GM23338 (cell line): ENCODE data around the gene TMPRSS13. TPM values are rescaled to one million over a fixed set of nuclear protein-coding genes. Genes with fewer than 3 reads are reported as not detected.
"Not testable (repeated sequence)": the region's sequence is repeated elsewhere in the genome, so short reads cannot be mapped to it uniquely, and the experiment has no call there.

ENCODE experiments used
- ATAC-seq: fragments of 200-7000 bp; cut with Tn5 transposase; 3 replicates; pipeline ENCODE4 v1.9.1; 2020
- DNase-seq: peaks from one replicate; pipeline ENCODE4 v3.0.0-alpha.2; 2015; ENCODE audit warnings: low spot score
- H2AFZ ChIP-seq: fragments of 200-600 bp; sonication (generic); 2 replicates; pipeline ENCODE4 v1.8.0; 2016; ENCODE audit warnings: antibody characterized with exemption, mild to moderate bottlenecking, moderate library complexity
- H3F3A ChIP-seq: fragments of 200-600 bp; sonication (generic); replicated peaks from 2 replicates; pipeline ENCODE4 v1.8.0; 2017; ENCODE audit warnings: antibody characterized with exemption, mixed run types, low read depth
- H3K27ac ChIP-seq: fragments of 200-600 bp; sonication (generic); 2 replicates; pipeline ENCODE4 v1.6.1; 2016; ENCODE audit warnings: low read depth
- H3K27me3 ChIP-seq: fragments of 200-600 bp; sonication (generic); 2 replicates; pipeline ENCODE4 v1.8.0; 2016; ENCODE audit warnings: mild to moderate bottlenecking, mixed run types, moderate library complexity; ENCODE audit not compliant: insufficient read depth
- H3K36me3 ChIP-seq: fragments of 200-600 bp; sonication (generic); 2 replicates; pipeline ENCODE4 v1.8.0; 2016; ENCODE audit warnings: mild to moderate bottlenecking; ENCODE audit not compliant: insufficient read depth
- H3K4me1 ChIP-seq: fragments of 200-600 bp; sonication (generic); 2 replicates; pipeline ENCODE4 v1.8.0; 2016; ENCODE audit warnings: mild to moderate bottlenecking, moderate library complexity; ENCODE audit not compliant: insufficient read depth
- H3K4me2 ChIP-seq: fragments of 200-600 bp; sonication (generic); 2 replicates; pipeline ENCODE4 v1.7.1; 2017; ENCODE audit warnings: mixed run types
- H3K4me3 ChIP-seq: fragments of 200-600 bp; sonication (generic); 2 replicates; pipeline ENCODE4 v1.6.1; 2016; ENCODE audit warnings: mixed run types
- H3K79me2 ChIP-seq: fragments of 200-600 bp; sonication (generic); replicated peaks from 2 replicates; pipeline ENCODE4 v1.8.0; 2017; ENCODE audit warnings: mild to moderate bottlenecking; ENCODE audit not compliant: insufficient read depth
- H3K9me2 ChIP-seq: fragments of 200-600 bp; sonication (generic); 2 replicates; pipeline ENCODE4 v1.8.0; 2017; ENCODE audit not compliant: insufficient read depth
- H4K20me1 ChIP-seq: fragments of 200-600 bp; sonication (generic); replicated peaks from 2 replicates; pipeline ENCODE4 v1.8.0; 2017; ENCODE audit warnings: mild to moderate bottlenecking; ENCODE audit not compliant: insufficient read depth
- H3K27ac Mint-ChIP-seq: 2 replicates; pipeline ENCODE4 v1.8.0; 2020; ENCODE audit warnings: inconsistent platforms, mild to moderate bottlenecking, moderate library complexity, mixed read lengths
- H3K27me3 Mint-ChIP-seq: 3 replicates; pipeline ENCODE4 v1.8.0; 2022; ENCODE audit warnings: low read depth, mild to moderate bottlenecking, moderate library complexity, mixed read lengths, inconsistent platforms; ENCODE audit not compliant: insufficient read depth, poor library complexity
- H3K36me3 Mint-ChIP-seq: 3 replicates; pipeline ENCODE4 v1.8.0; 2021; ENCODE audit warnings: low read depth, mild to moderate bottlenecking, inconsistent platforms, moderate library complexity, mixed read lengths
- H3K4me1 Mint-ChIP-seq: 3 replicates; pipeline ENCODE4 v1.8.0; 2020; ENCODE audit warnings: mild to moderate bottlenecking, inconsistent platforms, mixed read lengths
- H3K4me3 Mint-ChIP-seq: 3 replicates; pipeline ENCODE4 v1.8.0; 2021; ENCODE audit warnings: moderate library complexity, mild to moderate bottlenecking, inconsistent platforms, mixed read lengths
- H3K9me3 Mint-ChIP-seq: 3 replicates; pipeline ENCODE4 v1.8.0; 2020; ENCODE audit warnings: moderate library complexity, mild to moderate bottlenecking, inconsistent platforms, mixed read lengths
- CREB1 ChIP-seq: fragments of 250-450 bp; sonication (Bioruptor Pico); IDR thresholded peaks from 2 replicates; pipeline ENCODE4 v1.5.0; 2020; ENCODE audit warnings: low read depth, mild to moderate bottlenecking, moderate library complexity
- CTCF ChIP-seq, 2 experiments: fragments of 200-600 bp in 1 of 2; sonication (generic) in 1 of 2; conservative IDR thresholded peaks; 2 replicates each; pipeline versions ENCODE4 v1.5.1 to v1.6.1; 2016 to 2017; ENCODE audit warnings: antibody characterized with exemption in 2 of 2, low read depth in 2 of 2, mild to moderate bottlenecking in 2 of 2, moderate library complexity in 1 of 2
- ETS1 ChIP-seq: IDR thresholded peaks from 2 replicates; pipeline ENCODE4 v1.6.1; 2016; ENCODE audit warnings: antibody characterized with exemption
- EZH2 ChIP-seq: fragments of 200-600 bp; sonication (generic); IDR thresholded peaks from one replicate; pipeline ENCODE4 v1.8.0; 2017; ENCODE audit warnings: antibody characterized with exemption, mild to moderate bottlenecking, low read depth; ENCODE audit not compliant: unreplicated experiment
- EZH2phosphoT487 ChIP-seq: fragments of 200-600 bp; sonication (generic); IDR thresholded peaks from one replicate; pipeline ENCODE4 v1.8.1; 2018; ENCODE audit warnings: antibody characterized with exemption; ENCODE audit not compliant: unreplicated experiment
- JUNB ChIP-seq: IDR thresholded peaks from one replicate; pipeline ENCODE4 v1.6.1; 2016; ENCODE audit warnings: antibody characterized with exemption; ENCODE audit not compliant: unreplicated experiment
- NANOG ChIP-seq: IDR thresholded peaks from 2 replicates; pipeline ENCODE4 v1.6.1; 2016; ENCODE audit warnings: antibody characterized with exemption, borderline replicate concordance
- POLR2AphosphoS5 ChIP-seq: IDR thresholded peaks from 2 replicates; pipeline ENCODE4 v1.6.1; 2016; ENCODE audit warnings: antibody characterized with exemption, low read depth
- REST ChIP-seq: IDR thresholded peaks from one replicate; pipeline ENCODE4 v1.6.1; 2018; ENCODE audit warnings: antibody characterized with exemption; ENCODE audit not compliant: unreplicated experiment
- ZNF114 ChIP-seq: fragments of 250-450 bp; sonication (Bioruptor Pico); IDR thresholded peaks from 2 replicates; pipeline ENCODE4 v1.5.0; 2020; ENCODE audit warnings: mild to moderate bottlenecking, moderate library complexity
- polyA plus RNA-seq: library from polyadenylated mRNA; unstranded; fragments of >200 nt; fragmentation: Nextera tagmentation; extraction: Ambion mirVana; gene quantifications from 2 replicates; pipeline ENCODE4 v1.2.1, GENCODE V29; 2016
- total RNA-seq: library from RNA; depleted of rRNA; stranded (reverse); fragments of >200 nt; shearing (Covaris generic); gene quantifications from 2 replicates; pipeline ENCODE4 v1.2.3, GENCODE V29; 2014

Gene TMPRSS13
- total and polyA plus RNA-seq, 2 experiments from 2014 or later, result 0.31 TPM; not detected in 1

- peaks cover 19% of the 10 kb centered on the region; the same call in 1 of the 2 replicates for H3K4me1 ChIP-seq
- not testable (repeated sequence) for H3K9me2 ChIP-seq, H3K4me3 ChIP-seq, H3K4me3 Mint-ChIP-seq, H4K20me1 ChIP-seq, H3K36me3 ChIP-seq, H3K27ac Mint-ChIP-seq, H3K36me3 Mint-ChIP-seq, H3K9me3 Mint-ChIP-seq, H3K27ac ChIP-seq, H3F3A ChIP-seq, H3K79me2 ChIP-seq, H3K4me2 ChIP-seq, H3K27me3 ChIP-seq, DNase-seq, ATAC-seq, H2AFZ ChIP-seq
- Mint-ChIP-seq H3K4me1 (peaks cover 28% of the 10 kb centered on the region), H3K27me3 (peaks cover 10% of the 10 kb centered on the region)
Observed at GRCh38 chr11:117926166-117926565, 3.0 kb downstream of the TMPRSS13 start.

- H3K79me2 ChIP-seq, result no peaks in the 10 kb centered on the region
- no peak overlapping the region for H3K27ac ChIP-seq
- Mint-ChIP-seq H3K27ac (no peak overlapping the region), H3K36me3 (no peaks in the 10 kb centered on the region), H3K4me1 (peaks cover 23% of the 10 kb centered on the region), H3K4me3 (no peak overlapping the region), H3K27me3 (peaks cover 10% of the 10 kb centered on the region), H3K9me3 (no peaks in the 10 kb centered on the region)
- H3F3A ChIP-seq, result no peaks in the 10 kb centered on the region
- no peak overlapping the region for H2AFZ ChIP-seq
- no peaks in the 10 kb centered on the region for H3K36me3 ChIP-seq
- ATAC-seq, result no peak
- H3K4me3 ChIP-seq, result no peak overlapping the region
- DNase-seq, result no peak
- no peak overlapping the region for H3K4me2 ChIP-seq
- H3K4me1 ChIP-seq, result peaks cover 17% of the 10 kb centered on the region; the same call in 1 of the 2 replicates
- no peaks in the 10 kb centered on the region for H3K27me3 ChIP-seq
- no peaks in the 10 kb centered on the region for H4K20me1 ChIP-seq
- H3K9me2 ChIP-seq, result 0 out of 2 replicates have a peak, but pooled peaks cover 2% of the 10 kb centered on the region
- TF ChIP-seq JUNB, result no peak
- no peak for TF ChIP-seq POLR2AphosphoS5
- no peak for TF ChIP-seq CTCF (conservative IDR thresholded peaks at IDR 0.05; ENCODE audit: low read depth in 2 of 2)
- TF ChIP-seq EZH2, result no peak
- no peak for TF ChIP-seq CREB1
- no peak for TF ChIP-seq REST
- no peak for TF ChIP-seq ZNF114 (CRISPR knock-in tag)
- TF ChIP-seq NANOG, result no peak
- TF ChIP-seq ETS1, result no peak
- no peak for TF ChIP-seq EZH2phosphoT487
Observed at GRCh38 chr11:117925198-117925925, 3.8 kb downstream of the TMPRSS13 start.
